Measurements from ENCODE around the gene RCBTB2.
"Not testable (repeated sequence)": the region's sequence is repeated elsewhere in the genome, so short reads cannot be mapped to it uniquely, and the experiment has no call there.

RCBTB2 gene

DNA sequence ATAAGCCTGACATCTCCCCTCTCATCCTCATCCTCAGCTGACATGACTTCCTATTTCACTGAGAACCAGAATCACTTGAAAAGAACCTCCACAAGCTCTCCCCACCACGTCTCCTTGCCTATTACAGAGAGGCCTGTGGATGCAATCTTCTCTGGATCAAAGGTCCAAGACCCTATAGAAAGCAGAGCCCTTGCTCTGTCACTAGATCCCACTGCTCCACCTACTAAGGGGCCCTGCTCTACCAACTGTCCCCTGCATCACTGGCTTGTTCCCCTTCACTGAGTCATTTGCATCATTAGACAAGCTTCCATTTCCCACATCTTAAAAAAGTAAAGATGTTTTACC lies 40.8 kb downstream of the RCBTB2 start:
- no peak for DNase-seq

DNA sequence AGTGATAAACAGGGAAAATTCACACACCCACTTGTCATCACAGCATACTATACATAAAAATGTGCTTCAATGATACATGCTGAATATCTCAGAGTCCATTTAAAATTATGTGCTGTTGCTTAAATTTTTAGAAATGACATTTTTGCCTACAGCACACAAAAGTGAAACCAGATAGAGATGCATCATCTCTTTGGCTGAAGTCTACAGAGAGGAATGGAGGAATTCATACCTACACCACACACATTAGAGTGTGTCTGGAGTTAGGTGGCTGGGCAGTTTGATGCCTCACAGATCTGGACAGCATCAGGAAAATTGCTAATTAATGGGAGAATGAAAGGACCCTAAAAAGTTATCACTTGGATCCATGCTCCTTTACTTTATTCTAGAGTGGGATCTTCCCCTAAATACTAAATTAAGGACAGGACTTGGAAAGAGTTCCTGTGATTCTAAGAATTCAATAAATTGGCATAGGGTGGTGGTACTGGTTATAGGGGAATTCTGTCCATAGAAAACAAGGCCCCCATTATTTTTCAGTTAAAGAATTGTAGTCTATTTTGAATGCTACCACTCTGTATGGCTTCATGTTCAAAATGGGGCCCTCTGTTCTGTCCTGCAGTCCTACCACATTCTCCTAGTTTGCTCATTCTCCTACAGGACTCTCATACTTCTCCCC lies 41.3 kb downstream of the RCBTB2 start:
- DNase-seq: no peak

DNA sequence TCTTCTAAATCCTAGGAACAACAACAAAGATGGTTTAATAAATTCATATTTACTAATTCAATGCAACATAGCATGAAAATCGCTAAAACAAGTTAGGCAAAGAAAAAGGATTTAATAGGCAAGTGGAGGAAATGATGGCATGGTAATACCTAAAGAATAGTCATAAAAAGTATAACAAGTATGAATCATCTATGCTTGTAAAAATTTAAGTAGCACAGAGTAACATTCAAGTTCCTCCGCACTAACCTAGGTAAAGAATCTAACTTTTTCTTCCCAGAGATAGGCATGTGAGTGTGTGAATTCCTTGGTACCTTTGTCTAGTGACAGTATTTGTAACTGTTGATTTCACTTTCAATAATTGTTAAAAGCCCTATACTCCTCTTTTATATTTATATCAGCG lies 42.6 kb downstream of the RCBTB2 start:
- DNase-seq: no peak

DNA sequence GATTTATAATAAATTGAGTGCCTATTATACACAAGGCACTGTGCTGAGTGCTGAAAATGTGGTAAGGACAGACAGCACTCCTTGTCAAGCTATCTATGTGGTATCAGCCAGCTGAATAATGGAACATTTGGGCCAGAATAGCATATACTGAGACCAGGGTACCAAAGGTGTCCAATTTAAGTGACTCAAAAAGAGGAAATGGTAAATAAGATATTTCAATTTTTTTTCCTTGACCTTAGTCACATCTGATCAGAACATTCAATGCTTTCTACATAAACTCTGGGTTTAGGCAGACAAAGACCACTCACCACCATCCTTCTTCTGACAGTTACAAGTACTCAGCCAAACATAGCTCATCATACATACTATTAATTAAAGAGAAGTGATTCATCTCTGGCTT lies 43.2 kb downstream of the RCBTB2 start:
- DNase-seq: no peak

DNA sequence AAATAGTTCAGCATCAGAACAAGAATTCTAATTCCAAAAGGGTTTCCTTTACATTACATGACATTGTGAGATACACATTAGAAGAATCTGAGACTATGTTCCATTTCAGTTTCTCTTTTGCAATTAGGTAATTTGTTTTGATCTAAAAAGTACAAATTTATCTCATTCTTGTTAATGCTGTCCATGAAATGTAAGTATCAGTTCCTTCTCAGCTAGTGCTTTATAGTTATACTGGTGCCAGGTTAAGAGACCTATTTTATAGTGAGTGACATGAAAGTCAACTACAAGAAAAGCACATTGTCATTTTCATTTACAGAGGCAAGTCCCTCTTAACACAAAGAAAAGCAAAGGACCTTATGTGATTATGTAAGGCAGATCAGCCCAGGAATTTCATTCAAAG lies 43.9 kb downstream of the RCBTB2 start:
- DNase-seq: no peak

DNA sequence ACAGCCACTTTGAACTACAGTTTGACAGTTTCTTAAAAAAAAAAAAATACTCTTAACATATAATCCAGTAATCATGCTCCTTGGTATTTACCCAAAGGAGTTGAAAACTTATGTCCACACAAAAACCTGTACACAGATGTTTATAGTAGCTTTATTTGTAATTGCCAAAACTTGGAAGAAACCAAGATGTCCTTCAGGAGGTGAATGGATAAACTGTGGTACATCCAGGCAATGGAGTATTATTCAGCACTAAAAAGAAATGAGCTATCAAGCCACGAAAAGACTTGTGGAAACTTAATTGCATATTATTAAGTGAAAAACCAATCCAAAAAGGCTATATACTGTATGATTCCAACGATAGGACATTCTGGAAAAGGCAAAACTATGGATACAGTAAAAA lies 44.9 kb downstream of the RCBTB2 start:
- DNase-seq: no peak

DNA sequence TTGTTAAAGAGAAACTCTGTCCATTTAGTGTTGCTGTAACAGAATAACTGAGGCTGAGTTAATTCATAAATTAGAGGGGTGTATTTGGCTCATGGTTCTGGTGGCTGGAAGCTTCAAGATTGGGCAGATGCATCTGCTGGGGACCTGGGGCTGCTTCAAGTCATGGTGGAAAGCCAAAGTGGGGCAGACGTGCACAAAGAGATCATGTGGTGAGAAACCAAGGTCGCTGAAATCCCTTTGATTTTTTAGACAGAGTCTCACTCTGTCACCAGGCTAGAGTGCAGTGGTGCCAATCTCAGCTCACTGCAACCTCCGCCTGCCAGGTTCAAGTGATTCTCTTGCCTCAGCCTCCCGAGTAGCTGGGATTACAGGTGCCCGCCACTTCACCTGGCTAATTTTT lies 46.0 kb downstream of the RCBTB2 start:
- DNase-seq: no peak

DNA sequence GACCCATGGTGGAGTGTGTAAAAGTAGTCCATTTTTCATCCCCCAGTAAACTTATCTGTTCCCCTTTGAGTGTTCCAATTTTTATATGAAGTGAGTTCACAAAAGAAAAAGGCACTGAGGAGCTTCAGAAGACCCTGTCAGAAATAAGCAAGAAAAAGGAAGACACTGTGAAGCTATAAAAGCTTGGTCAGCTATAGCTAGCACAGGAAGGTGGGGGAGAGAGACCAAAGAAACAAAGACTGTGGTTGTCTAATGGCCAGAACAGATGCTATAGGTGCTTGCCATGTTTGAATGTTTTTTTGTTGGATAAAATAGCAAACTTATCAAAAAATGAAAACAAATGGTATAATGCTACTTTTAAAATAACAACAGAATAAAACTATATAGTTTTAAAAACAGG lies 46.5 kb downstream of the RCBTB2 start:
- DNase-seq: no peak

DNA sequence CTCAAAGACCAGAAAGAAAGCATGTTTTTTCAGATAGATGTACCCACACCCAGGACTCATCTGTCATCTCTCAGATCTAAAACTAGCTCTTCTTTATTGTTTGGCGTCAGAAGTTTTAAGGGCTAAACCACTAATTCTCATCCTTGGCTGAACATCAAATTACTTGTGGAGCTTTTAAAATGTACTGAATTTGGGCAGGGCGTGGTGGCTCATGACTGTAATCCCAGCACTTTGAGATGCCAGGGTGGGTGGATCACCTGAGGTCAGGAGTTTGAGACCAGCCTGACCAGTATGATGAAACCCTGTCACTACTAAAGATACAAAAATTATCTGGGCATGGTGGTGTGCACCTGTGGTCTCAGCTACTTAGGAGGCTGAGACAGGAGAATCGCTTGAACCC lies 47.4 kb downstream of the RCBTB2 start:
- DNase-seq: no peak

DNA sequence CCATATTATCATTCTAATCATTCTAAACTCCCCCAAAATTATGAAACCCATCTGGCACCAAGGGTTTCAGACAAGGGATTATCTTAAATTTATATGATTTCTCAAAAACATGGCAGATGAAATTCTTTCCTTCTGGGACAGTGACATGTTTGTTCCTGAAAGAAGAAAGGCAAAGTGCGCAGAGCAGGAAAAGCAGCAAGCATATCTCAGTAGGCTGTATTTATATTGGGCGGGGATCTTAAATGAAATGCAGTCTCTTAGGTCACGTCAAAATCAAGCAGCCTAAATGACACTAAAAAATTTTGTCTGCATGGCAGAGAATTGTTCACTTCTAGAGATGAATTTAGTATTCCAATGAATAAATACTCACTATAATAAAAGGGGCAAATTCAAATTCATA lies 49.3 kb downstream of the RCBTB2 start:
- DNase-seq: no peak

DNA sequence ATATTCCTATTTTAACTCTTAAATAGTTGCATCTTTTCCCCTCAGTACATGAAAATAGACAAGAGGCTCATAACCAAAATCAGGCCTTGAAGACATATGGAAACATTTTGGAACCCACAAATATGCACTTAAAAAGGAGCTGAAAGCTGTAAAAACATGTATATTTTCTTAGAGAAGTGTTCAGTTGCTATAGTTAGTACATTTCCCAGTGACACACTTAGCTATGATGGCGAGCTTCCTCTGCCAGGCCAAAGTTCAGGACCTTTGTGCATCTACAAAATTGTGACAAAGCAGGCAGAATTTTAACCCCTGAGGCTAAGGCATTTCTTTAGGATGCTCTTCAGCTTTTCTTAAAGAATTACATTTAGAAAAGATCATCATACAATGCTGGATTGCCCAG lies 54.5 kb downstream of the RCBTB2 start:
- DNase-seq: no peak

DNA sequence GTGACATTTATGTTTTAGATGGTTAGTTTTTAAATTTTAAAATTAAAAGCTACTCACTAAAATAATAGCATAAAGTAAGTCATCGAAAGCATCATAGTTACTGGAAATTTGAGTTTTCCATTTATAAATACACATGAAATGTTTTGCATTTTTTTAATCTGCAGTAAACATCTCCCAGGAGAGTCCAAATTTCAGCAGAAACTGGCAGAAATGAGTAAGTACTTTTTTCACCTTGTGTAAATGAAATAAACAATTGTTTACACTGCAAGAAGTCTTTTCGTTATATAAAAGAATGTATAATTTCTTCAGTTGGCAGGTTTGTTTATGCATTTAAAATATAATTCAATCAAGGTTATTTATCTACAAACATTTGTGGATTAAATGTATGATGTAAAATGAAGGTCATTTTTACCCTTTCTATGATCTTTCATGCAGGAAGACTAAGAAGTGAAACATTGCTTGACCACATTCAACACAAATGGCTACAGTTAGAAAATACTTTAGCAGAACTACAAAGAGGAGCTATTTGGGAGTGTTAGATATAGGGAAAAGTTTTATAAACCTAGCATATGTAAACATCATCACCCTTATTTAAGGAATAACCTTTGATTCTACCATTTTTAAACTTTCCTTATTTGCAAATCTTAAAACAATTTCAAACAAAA lies 55.6 kb downstream of the RCBTB2 start:
- no peak for DNase-seq

DNA sequence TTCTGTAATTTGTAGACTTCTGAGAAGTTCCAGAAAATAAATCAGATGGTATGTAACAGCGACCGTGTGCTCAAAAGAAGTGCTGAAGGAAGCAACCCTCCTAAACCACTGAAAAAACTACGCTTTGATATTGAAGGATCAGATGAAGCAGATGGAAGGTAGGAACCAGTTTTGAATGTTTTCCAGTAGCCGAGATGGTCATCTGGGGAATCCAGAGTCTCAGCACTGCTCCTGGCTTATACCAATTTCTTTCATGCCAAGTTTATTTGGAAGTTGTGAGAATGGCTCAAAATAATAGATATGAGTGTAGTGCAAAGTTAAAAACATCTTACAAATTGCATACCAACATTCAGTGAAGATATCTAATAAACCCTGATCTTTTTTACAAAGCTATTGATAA lies 56.2 kb downstream of the RCBTB2 start:
- DNase-seq: no peak

DNA sequence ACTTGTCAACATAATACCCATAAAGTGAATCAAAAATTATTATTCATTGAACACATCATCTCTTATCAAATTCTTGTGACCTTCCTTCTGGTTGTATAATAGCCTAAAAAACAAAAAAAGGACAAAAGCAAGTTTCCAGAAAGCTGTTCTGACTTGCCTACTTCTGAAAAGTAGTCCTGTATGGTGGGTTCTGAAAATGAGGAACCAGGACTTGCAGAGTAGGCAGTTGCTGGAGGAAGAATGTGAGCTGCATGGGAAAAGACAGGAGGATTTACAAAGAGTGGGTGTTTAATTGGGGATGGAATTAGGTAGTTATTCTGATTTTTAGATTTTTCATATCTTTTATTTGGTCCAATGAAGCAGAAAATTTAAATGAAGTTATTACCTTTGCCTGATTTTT lies 56.7 kb downstream of the RCBTB2 start:
- no peak for DNase-seq

DNA sequence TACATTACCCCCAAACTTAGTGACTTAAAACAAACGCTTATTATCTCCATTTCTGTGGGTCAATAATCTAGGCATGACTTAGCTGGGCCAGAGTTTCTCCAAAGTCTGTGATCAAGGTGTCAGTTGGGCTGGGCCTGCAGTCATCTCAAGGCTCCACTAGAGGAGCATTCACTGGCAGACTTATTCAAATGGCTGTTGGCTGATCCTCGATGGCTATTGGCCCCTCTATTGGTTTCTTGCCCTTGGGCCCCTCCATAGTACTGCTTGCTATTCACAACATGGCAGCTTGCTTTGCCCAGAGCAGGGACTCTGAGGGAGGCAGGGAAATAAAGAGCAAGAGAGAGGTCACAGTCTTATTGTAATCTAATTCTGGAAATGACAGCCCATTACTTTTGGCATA lies 57.6 kb downstream of the RCBTB2 start:
- DNase-seq: no peak

DNA sequence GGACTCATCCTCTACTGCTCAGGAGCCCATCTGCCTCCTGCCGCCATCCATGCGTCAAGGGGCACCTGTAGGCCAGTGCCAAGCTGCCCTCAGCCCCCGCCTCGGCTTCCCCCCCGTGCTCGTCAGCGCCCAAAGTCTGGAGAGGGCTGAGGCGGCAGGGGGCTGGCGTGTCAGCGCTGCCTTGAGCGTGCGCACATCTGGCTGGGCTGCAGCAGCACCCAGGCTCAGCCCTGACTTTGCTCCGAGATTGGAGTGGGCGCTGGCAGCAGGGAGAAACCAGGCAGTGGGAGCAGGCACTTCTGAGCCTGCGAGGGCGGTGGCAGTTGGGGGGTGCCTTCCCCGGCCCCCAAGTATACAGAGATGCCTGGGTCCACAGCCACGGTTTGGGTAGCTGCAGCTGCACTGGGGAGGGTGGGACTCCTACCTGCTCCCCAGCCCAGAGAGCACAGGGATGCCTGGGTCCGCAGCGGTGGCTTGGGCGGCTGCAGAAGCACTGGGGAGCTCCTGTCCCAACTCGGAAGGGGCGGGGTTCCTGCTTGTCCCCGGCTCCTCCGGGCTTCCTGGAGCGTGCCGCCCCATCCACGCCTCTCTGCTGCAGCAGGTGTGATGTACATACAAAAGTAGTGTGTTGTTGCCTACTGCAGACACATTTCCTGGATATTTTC lies 75.2 kb downstream of the RCBTB2 start:
- no peak for DNase-seq

DNA sequence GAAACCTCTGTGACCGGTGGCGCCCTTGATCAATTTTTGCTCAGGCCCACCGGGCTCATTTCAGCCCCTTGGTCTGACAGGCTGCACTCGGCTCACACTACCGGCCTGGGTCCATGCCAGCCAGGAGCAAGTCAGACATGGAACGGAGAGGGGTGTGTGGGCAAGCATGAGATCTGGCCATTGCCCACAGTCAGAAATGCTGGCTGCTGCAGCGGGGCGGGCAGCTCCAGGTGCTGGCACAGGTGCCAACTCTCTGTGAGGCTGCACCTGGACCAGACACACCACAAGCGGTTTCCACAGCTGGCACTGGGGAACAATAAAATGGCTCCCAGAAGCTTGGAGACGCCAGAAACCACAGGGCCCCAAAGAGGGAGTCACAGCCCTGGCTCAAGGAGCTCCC lies 76.3 kb downstream of the RCBTB2 start:
- DNase-seq: no peak

DNA sequence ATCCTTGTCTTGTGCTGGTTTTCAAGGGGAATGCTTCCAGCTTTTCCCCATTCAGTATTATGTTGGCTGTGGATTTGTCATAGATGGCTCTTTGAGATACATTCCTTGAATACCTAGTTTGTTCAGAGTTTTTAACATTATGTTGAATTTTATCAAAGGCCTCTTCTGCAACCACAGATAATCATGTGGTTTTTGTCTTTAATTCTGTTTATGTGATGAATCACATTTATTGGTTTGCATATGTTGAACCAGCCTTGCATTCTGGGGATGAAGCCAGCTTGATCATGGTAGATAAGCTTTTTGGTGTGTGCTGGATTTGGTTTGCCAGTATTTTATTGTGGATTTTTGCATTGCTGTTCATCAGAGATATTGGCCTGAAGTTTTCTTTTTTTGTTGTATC lies 81.7 kb downstream of the RCBTB2 start:
- DNase-seq: not testable (repeated sequence)

DNA sequence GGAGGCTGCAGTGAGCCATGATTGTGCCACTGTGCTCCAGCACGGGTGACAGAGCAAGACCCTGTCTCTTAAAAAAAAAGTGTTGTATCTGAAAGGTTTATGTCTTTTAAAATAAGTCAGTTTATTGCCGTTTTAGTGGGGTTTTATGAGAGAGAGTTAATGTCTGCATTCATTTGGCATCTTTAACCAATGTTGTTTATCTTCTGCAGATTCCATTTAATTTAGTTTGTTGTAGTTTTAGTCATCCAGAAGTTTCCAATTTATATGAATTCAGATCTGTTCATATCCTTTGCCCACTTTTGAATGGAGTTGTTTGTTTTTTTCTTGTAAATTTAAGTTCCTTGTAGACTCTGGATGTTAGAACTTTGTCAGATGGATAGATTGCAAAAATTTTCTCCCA lies 83.2 kb downstream of the RCBTB2 start:
- no peak for DNase-seq

DNA sequence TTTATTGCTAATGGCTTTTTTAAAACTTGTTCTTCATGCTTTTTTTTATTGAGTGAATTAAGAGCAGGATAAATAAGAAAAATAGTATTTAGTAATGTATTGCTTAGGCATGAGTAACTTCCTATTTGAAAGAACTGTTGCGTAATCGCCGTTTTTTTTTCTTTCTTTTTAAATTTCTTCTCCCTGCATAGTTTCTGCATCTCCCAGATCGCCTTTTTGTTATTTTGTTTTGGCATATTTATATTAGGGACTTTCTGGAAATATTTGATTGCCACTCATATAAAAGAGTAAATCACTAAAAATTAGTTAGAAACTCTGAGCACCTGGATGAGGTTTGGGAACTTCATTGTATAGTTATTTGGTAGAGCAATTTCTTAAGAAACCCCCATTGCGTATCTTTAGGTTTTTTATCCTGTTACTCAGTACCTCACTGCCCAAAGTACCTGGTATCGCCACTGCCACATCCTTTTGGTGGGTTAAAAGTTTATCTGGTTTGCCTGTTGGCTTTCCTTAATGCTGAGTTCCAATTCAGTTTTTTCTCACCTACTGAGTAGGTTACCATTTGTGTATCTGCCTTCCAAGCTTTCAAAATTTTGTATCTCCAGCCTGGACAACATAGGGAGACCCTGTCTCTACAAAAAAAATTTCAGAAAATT lies 83.8 kb downstream of the RCBTB2 start:
- no peak for DNase-seq

DNA sequence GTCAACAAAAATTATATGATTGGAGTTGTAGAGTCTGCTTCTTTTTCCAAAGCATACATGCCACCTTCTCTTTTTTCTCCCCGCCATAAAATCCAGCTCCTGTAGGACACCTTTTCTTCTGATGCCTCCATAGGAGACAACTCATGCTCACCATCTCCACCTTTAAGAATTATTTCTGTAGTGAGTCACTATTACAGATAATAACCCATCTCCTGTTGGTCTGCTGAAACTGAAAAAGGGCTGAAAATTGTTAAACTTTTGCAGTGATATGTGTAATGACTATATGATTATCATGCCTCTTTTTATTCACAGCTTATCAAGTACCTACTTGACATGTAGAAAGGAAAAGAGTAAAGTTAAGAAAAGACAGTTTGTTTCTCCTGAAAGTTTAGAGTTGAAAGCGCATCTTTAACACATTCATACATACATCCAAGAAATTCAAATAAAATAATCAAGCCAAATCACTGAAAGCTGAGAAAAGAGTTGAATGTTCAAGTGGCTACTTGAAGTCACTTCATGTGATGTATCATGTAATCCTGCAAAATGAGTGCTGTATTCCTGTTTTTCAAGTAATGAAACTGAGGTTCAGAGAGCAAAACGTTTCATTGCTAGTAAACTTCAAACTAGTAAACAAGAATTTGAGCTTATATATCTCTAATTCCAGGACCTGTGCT lies 84.5 kb downstream of the RCBTB2 start:
- no peak for DNase-seq

DNA sequence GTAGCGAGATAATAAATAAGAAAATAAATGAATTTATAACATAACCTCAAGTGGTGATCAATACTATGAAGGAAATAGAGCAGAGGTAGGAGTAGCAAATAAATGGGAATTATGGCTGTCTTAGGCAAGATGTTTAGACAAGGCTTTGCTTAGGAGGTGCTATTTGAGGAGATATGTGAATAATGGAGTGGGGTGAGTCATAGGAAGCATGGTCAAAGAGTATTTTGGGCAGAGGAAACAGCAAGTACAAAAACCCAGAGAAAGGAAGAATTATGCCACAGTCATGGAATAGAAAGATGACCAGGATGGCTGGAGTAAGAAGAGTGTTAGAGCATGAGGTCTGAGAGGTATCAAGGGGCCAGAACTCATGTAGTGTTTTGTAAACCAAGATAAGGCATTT lies 86.4 kb downstream of the RCBTB2 start:
- DNase-seq: peak; percentile 17

DNA sequence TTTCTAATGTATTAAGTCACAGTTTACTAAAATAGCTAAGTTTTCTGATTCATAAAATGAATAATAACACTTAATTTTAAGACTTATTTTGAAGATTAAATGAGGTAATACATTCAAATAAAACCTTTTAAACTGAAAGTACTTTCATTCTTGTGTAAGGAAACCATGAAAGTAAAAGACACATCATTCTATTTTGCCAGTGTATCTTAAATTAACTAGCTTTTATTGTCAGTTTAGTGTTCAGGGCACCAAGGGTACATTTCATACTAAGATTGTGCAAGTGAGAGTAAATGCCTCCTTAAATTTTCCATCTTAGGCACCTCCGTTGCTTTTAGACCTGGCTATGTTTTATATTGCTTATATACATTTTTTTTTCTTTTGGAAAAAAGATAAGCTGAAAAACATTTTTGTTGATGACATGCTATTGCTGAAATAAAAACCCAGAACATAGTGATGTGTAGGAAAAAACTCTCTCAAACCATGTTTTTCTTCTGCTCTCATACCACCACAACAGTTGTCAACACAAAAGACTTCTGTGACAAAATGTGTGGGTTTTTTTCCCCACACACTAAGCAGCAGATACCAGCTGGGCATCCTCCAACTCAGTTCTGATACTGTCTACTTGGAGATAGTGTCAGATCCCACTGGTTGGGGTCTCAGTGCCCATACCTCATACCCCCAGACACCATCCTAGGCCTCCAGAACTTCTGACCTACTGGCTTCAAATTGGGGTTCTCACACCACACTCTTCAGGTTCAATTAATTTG lies 89.3 kb downstream of the RCBTB2 start:
- DNase-seq: no peak
